Right lobe of liver (tissue), 4 donors: Measurements from ENCODE around the gene C3orf38.

Source experiments
- POLR2A ChIP-seq: fragments of 450-650 bp; IDR thresholded peaks from one replicate; pipeline ENCODE4 v1.6.1; 2017; ENCODE audit warnings: antibody characterized with exemption, mild to moderate bottlenecking
- TF ChIP-seq, protein P1 (sequence below), 4 donors: fragments of 200-600 bp in 3 of 4; fragments of 450-650 bp in 1 of 4; IDR thresholded peaks; one replicate each; pipeline versions ENCODE4 v1.5.1 to v1.8.0; 2016 to 2022; ENCODE audit warnings: antibody characterized with exemption in 4 of 4, mild to moderate bottlenecking in 2 of 4
- donor health status: DM: no; HTN: no; CAD: no.
- donor health status: DM: no; HTN: no; CAD: no.
- donor health status: DM: no; HTN: yes; CAD: no.

DNA sequence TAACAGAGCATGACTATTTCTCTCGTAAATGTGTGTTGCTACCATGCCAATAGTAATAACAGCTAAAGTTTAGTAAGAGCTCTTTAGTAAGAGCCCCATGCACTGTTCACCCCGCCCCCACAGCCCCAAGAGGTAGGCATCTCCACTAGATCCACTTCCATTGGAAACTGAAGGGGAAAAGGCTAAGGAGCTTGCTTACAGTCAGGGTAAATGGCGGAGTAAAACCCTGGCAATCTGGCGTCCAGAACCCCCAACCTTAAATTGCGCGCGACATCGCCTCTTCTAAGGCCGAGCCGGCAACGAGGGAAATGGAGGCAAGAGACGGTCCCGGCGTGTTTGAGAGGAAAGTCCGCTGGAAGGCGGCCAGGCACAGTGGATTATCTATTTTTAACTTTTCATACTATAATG is 654 bp upstream of the C3orf38 start:
- TF ChIP-seq POLR2A, result no peak
- TF ChIP-seq, protein P1, sequence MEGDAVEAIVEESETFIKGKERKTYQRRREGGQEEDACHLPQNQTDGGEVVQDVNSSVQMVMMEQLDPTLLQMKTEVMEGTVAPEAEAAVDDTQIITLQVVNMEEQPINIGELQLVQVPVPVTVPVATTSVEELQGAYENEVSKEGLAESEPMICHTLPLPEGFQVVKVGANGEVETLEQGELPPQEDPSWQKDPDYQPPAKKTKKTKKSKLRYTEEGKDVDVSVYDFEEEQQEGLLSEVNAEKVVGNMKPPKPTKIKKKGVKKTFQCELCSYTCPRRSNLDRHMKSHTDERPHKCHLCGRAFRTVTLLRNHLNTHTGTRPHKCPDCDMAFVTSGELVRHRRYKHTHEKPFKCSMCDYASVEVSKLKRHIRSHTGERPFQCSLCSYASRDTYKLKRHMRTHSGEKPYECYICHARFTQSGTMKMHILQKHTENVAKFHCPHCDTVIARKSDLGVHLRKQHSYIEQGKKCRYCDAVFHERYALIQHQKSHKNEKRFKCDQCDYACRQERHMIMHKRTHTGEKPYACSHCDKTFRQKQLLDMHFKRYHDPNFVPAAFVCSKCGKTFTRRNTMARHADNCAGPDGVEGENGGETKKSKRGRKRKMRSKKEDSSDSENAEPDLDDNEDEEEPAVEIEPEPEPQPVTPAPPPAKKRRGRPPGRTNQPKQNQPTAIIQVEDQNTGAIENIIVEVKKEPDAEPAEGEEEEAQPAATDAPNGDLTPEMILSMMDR (IDR thresholded peaks at IDR 0.05), result no peak
